ENCODE measurements around the gene ANKRD44.
"Not testable (repeated sequence)": the region's sequence is repeated elsewhere in the genome, so short reads cannot be mapped to it uniquely, and the experiment has no call there.

Gene ANKRD44

DNA sequence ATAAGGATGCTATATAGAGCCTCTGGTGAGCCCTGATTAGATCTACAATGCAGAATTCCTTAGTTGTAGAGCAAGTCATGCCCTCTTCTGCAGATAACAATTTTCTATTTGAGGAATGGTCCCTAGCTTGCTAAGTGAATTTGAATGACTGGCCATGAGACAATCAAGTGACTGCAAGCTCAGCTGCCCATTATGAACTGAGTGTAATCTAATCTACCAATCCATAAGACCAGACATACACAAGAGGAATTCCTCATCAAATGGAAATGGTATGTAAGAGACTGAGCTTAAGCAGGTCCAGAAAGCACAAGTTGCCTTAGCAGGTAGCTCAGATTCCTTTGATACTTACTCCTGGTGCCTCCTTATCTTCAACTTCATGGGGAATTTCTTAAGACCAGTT lies 4.8 kb upstream of the ANKRD44 start:
- no peak for DNase-seq

DNA sequence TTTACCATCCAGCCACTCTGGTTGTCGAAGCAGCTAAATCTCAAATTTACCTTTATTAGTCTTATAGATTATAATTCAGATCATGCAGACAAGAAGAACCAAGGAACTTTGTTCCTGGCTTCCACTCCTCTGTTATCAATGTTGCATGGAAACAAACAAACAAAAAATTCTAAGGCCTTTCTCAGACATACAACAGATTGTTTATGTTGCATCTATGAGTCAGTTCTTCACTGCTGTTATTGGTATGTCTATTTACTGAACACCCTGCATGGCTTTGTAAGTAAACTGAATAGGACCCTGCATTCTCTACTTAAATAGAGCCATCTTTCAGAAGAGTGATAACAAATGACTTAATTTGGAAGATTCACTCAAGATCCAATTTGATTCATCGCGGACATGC lies 1.6 kb upstream of the ANKRD44 start:
- DNase-seq: no peak

DNA sequence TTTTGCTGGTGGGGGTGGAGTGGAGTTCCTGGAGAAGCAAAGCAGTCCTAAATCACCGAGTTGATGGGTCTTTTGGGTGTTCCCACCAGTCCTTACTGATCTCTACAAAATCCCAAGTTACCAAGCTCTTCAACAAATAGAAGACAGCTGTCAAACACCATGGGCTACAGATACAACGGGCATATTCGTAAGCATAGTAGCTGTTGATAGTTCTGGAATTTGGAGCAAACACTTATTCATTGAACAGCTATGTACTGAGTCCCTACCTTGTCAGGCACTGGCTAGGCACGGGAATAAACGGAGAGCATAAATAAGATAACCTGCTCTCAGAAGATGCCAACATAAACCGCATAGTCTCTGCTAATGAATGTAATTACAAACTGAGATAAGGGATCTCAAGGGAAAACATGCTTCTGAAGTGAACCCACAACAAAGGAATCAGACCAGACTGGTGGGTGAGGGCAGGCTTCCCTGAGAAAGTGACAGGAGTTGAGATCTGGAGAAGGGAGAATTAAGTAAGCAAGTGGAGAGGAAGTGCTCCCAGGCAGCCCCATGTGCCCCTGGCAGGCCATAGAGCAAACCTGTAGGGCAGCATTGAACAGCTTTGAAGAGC lies 947 bp upstream of the ANKRD44 start:
- no peak for DNase-seq

DNA sequence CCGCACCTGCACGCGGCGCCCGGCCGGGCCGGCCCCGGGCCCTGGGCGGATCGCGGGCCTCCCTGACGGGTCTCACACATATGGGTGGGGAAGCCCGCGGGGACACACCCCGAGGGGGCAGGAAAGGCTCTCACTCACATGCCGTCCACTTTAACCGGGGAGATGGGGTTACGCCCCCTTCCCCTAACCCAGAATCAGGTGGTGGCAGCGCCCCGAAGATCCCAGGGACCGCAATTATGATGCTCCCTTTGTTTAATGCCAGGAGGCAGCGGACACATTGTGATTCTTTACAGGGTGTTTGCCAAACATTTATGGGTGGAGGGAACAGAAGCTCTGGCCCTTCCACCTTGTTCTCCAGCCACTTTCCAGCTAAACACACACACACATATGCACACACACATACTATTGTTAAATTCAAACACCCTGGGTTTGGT lies 424 bp upstream of the ANKRD44 start:
- DNase-seq: peak in 1 of 3 experiments; percentile 78

DNA sequence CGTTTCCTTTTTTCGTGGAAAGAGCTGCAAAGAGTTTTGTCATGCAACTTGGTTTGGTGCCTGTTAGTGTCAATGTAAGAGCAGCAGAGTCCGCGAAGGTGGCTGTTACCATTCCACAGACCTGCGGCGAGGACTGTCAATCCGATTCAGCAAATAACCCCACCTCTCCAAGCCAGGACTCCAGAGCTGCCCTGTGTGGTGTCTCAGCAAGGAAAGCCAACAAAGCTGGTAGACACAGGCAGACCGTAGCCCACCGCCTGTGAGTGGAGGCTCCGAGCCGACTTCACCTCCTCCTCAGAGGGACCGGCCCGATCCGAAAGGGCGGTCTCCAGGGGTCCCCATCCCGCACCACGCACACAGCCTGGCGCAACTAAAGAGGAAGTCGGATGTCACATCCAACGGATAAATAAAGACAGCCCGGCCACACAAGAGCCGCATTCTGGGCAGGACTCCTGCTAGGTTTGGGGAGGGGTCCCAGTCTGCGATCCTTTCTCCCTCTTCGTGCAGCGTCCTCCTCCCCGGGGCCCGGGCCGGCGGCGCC lies 819 bp downstream of the ANKRD44 start:
- peak in 2 of 3 experiments; percentile 54 to 61 for DNase-seq

DNA sequence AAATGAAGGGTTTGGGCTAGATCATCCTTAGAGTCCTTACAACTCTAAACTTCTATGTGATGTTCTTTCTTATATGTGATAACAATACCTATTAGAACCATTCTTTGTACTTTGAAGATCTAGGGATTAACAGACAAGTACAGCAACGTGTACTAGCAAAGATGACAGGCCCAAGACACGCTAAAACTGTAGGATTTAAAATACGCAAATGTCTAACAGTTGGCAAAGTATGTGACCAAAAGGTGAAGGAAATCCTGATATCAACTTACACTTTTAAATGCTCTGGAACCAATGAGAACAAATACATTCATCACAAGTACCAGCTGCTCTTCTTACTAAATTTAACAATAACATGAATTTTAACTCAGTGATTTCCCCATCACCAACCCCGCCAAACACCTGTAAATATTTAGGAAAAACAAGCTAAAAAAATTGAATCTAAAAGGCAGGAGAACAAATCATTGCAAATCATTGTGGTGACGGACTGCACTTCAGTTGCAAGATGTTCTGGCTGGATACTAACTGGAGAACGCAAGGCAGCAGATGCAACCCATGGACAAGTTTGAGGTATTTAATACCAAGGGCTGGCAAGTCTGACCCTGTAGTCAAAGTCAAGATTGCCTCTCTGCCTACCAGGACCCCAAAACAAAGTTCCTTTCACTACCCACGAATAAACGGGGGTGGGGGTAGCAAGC lies 1.4 kb downstream of the ANKRD44 start:
- no peak for DNase-seq

DNA sequence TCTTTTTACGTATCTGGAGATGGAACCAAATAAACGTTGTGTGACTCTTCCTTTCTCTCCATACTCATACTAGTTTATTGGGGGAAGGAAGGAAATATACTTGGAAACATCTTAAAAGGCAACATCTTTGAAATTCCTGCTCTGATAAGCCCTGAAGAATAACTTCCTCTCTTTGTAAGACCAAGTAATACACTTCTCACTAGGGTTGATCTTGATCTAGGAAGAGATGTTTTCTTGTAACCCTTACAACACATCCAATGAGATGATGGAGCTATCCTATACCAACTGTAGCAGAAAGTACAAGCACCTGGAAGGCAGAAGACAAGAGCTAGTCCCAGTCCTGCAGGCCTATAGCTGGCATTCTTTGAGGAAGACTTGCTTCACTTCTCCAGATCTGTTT lies 2.0 kb downstream of the ANKRD44 start:
- DNase-seq: no peak

DNA sequence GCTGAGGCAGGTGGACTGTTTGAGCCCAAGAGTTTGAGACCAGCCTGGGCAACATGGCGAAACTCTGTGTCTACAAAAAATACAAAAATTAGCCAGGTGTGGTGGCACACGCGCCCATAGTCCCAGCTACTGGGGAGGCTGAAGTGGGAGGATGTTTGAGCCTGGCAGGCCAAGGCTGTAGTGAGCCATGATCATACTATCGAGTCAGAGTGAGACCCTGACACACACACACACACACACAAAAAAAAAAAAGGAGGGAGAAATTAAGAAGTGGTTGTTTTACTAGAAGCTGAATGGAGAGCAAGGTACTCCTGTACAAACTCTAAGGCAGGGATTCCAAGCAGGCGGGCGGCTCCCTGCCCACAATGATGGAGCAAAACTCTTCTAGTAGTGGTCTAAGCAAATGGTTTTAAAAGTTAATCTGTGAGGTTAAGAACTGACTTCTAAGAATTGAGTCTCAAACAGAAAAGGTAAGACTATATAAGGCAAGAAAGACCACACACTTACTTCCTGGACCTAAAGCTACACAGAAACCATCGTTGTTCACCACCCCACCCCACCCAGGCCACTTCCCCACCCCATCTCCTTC lies 2.6 kb downstream of the ANKRD44 start:
- DNase-seq: no peak

DNA sequence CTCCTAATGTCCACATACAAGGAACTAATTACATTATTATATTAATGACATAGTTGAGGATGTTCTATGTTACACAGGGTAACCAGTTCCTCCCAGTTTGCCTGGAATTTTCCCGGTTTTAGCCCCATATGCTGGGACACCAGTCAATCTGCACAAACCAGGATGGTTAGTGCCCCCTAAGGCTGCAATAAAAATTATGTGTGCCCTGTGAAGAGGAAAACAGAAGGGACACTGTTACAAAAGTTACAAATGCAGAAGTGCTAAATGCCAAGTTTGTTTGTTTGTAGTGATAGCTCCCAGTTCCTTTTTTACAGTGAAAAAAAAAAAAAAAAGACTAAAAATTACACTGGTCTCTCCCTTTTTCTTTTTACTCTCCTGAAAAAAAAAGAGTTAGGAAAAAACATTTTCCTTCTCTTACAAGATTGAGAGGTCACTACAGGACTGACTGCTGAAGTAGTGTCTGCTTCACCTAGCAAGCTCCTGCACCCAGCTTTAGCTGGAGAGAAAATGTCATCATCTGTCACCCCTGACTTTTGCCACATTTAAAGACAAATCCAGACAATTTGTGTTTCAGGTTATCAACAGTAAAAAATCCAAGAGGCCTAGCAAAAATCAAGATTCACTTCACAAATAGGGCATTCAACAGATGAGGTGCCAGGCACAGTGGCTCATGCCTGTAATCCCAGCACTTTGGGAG lies 3.2 kb downstream of the ANKRD44 start:
- no peak for DNase-seq

DNA sequence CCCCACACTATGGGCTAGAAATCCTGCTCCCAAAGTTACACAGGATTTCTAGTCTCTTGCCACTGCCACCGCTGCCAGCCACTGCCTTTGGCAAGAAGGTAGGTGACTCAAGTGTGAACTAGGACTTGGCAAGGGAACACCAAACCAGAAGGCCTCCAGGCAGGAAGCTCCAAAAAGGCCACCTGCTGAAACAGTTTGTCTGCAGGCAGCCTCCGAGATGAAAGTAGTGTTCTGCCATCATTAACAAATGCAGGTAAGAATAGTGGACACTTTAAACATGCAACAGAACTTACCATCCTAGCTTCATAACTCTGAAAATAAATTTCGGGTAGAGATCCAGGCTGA lies 3.9 kb downstream of the ANKRD44 start:
- peak in 2 of 3 experiments; percentile 4 to 7 for DNase-seq

DNA sequence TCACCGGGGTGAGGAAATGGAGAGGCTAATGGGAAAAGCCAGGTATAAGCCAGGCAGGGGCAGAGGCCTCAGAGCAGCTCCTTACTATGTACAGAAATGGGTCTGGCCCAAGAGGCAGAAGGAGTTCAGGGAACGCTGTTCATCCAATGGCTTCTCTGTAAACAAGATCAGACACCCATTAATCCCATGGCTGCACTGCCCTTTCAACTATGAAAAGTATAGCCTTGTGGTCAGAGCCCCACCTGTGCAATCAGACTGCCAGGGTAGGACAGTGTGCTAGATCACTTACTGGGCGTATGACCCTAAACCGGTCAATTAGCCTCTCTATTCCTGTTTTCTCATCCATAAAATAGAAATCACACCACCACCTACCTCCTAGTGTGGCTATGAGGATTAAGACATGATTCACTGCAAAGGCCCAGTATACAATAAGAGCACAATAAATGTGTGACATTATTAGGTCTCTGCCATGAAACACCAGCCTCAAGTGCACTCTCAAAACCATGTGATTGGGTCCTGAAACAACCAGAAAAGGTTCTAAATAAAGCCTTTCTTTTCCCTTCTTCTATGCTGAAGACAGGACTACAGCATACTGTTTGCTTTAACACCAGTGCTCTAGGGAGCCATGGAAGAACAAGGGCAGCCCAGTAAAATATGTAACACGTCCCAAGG lies 4.4 kb downstream of the ANKRD44 start:
- no peak for DNase-seq

DNA sequence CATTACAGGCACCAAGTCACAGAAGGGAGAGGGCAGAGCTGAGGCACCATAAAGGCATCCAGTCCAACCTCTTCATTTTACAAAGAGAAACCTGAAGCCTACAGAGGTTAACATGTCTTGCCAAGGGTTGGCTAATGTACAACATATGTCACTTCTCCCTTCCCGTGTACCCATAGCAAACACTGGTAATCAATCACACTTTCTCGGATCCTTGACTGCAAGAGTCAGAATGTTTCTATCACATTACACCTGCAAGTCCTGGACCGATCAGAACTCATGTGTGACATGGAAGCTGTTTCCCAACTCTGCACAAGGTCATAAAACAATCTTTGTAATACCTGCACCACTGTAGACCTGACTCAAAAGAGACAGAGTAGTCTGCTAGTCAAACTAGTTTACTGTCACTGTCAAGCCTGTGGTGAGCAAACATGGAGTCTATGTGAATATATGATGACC lies 6.0 kb downstream of the ANKRD44 start:
- no peak for DNase-seq

DNA sequence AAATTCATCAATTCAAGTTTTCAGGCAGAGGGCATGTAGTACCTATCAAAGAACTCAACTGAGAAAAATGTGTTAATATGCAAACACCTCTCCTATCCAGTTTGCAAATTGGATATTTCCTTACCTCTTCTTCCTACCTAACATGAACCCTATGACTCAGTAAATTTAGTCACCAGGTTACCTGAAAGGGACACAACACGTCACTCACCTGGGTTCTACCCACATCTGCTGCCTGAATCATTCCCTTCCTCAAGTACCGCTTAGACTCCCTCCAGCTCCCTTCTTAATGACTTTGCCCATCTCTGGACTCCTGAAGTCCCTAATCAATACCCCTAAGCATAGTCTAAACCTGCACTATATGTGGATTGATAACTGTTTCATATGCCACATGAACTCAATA lies 10.4 kb downstream of the ANKRD44 start:
- no peak for DNase-seq

DNA sequence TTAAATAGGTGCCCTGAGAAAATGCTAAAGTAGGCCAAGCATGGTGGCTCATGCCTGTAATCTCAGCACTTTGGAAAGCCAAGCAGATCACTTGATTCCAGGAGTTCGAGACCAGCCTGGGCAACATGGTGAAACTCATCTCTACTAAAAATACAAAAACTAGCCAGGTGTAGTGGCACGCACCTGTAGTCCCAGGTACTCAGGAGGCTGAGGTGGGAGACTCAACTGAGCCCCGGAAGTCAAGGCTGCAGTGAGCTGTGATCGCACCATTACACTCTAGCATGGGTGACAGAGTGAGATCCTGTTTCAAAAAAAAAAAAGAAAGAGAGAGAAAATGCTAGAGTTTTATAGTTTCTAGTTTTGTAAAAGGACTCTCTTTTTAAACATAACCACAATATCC lies 12.0 kb downstream of the ANKRD44 start:
- no peak for DNase-seq

DNA sequence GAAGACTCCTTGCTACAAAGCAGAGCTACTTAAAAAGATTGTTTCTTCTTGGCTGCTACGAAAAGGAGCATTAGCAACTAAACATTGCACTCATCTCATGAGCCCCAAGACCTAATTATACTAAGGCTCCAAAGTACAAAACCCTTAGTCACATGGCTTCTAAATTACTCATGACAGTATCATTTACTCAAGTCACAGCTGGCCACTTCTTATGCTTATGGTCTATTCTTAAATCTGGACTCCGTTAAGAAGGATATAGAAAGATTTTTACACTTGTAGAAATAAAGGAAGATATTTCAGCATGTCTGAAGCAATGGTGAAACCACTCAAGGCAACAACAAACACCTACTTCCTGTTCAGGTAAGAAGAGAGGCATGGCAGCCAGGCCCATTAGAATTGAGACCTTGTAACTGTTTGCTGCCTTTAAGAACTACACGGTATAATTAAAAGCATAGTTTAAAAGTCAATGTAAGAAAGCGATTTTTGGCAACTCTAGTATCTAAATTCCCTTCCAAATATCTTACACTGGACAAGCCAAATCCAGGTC lies 12.7 kb downstream of the ANKRD44 start:
- no peak for DNase-seq

DNA sequence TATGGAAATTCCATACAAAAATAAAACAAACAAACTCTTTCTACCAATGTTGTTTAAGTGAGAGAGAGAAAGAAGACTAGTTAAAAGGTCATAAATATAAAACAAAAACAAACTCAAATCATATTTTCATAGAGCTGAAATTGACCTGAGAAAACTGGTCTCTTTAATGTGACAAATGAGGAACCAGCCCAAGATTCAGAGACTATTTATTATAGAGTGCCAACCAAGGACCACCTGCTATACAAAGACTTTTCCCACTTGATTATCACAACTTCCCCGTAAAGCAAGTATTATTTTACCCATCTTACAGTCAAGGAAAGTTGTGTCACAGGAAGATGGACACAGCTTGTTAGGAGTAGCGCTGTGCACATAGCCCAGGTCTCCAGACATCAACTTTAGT lies 13.3 kb downstream of the ANKRD44 start:
- DNase-seq: no peak

DNA sequence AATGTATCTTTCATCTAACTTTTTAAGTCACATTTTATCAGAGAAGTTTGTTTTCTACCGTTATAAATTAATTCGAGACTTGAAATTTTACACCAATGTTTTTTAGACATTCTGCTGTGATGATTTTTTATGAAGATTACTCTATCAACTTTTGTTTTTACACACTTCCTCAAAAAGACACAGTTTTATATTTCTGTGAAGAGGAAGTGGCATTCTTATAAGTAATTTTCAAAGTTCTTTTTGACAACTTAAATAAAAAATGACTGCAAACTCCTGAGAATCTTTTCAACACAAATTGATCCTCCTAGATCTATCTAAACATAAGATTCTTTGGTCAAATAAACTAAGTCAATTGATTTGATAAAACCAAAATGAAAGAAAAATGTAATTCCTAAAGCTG lies 13.7 kb downstream of the ANKRD44 start:
- DNase-seq: no peak

DNA sequence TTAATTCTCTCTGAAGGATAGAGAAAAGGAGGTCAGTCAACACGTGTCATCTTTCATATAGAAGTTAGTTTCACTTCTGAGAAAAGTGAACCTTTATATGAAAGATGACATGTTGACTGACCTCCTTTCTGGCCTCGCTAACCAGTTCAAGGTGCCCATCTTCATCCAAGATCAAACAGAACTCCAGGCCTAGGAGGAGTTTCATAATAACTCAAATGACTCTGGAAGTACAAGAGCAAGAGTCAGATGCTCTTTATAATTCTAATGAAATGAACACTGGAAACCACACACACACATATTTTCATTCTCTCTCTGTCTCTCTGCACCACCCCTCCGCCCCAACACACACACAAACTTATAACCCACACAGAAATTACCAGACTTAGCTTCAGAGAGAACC lies 16.3 kb downstream of the ANKRD44 start:
- DNase-seq: no peak

DNA sequence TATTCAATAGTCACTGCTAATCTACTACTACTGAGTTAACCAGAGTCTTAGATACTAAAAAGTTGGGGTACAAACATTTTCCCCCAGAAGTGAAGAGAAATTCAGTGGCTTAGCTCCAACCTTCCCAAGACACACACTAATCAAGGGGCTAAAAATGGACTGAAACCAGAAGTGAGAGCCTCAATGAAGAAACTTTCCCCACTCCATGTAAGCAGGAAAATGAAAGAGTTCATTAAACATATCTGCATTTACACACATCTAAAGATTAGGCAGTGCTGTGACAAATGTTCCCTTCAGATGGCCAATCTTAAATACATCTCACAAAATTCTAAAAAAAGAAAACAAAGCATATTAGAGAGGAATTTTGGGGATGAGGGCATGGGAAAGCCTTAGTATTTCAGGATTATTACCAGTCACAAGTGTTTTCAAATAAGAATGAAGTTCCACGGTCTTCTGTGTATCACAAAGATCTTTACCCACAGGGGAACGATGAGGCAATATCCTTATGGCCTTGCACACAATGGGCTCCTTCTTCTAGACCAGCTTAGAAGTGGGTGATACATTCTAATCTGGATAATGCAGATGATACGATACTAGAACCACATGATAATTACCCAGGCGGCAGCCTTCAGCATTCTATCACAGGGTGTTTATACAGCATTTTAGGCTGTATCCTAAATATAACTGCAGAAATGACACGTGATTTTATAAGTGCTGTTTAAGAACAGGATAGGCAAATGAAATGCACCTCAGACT lies 17.1 kb downstream of the ANKRD44 start:
- no peak for DNase-seq

DNA sequence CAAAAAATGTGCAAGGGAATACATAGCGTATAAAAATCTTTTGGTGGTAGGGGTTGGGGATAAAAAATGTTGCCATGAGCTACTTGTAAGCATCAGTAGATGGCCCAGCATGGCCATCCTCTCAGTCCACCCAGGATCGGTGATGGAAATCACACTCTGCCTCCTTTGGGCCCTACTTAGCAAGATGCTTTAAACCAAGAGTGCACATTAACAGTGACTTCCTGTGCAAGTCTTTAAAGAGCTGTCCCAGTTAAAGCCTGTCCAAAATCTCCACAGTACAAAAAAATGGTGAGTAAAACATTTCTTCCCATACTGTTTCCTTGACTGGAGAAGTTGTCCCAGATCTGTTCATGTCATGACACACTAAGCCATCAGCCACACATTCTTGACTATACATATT lies 18.0 kb downstream of the ANKRD44 start:
- DNase-seq: no peak

DNA sequence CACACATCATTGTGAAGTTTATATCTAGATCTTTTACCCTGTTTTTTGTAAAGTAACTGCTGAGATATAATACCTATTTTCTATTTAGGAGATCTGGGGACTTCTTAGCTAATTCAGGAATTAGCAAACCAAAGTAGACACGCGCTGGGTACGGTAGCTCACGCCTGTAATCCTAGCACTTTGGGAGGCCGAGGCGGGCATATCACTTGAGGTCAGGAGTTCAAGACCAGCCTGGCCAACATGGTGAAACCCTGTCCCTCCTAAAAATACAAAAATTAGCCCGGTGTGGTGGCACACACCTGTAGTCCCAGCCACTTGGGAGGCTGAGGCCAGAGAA lies 23.0 kb downstream of the ANKRD44 start:
- not testable (repeated sequence) for DNase-seq

All from NCI-H1417 (cell line).